HFFc6 (cell line): ENCODE measurements around the gene GAPVD1. TPM values are rescaled to one million over a fixed set of nuclear protein-coding genes. Genes with fewer than 3 reads are reported as not detected.

Experiments
- DNase-seq: peaks from one replicate; pipeline ENCODE4 v3.0.0-alpha.2; 2018
- H3K27ac Mint-ChIP-seq: 2 replicates; pipeline ENCODE4 v1.8.0; 2020; ENCODE audit warnings: mild to moderate bottlenecking, mixed read lengths
- H3K27me3 Mint-ChIP-seq: 2 replicates; pipeline ENCODE4 v1.8.0; 2021; ENCODE audit warnings: mild to moderate bottlenecking, moderate library complexity, mixed read lengths; ENCODE audit not compliant: insufficient read depth
- H3K36me3 Mint-ChIP-seq: 2 replicates; pipeline ENCODE4 v1.8.0; 2021; ENCODE audit warnings: low read depth, mixed read lengths
- H3K4me1 Mint-ChIP-seq: 2 replicates; pipeline ENCODE4 v1.8.0; 2020; ENCODE audit warnings: low read depth, mixed read lengths
- H3K4me3 Mint-ChIP-seq: 2 replicates; pipeline ENCODE4 v1.8.0; 2020; ENCODE audit warnings: mild to moderate bottlenecking, moderate library complexity, mixed read lengths
- H3K9me3 Mint-ChIP-seq: 2 replicates; pipeline ENCODE4 v1.8.0; 2020; ENCODE audit warnings: mild to moderate bottlenecking, mixed read lengths
- total RNA-seq, 6 experiments: library from RNA; stranded (reverse); fragmentation: NEBNext Ultra II Directional; extraction: Animal tissue kit (Norgen Biotek cat#: 25700); gene quantifications; 2 replicates in 1 of 6; 3 replicates in 5 of 6; pipeline ENCODE4 v1.2.3, GENCODE V29; 2021
- TF ChIP-seq, protein P1 (sequence below): fragments of 200-600 bp; sonication (generic); IDR thresholded peaks from 2 replicates; pipeline ENCODE4 v1.5.0; 2021; ENCODE audit warnings: antibody characterized with exemption, mild to moderate bottlenecking

Gene GAPVD1
- total RNA-seq, 6 experiments from 2014 or later, result 27.7 to 37.7 (median 34.5) TPM

DNA sequence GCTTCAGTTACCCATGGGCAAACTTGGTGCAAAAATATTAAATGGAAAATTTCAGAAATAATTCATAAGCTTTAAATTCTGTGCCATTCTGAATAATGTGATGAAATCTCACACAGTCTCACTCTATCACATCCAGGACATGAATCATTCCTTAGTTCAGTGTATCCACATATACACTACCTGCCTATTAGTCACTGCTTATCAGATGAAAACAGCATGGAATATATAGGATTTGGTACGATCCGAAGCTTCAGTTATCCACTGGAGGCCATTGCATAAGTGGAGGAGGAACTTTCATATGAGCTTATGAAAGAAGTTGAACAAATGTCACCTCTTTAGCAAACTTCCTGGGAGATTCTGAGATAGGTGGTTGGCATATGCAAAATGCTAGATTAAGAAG lies 64.2 kb downstream of the GAPVD1 start:
- DNase-seq, result peak; percentile 15
- TF ChIP-seq, protein P1, sequence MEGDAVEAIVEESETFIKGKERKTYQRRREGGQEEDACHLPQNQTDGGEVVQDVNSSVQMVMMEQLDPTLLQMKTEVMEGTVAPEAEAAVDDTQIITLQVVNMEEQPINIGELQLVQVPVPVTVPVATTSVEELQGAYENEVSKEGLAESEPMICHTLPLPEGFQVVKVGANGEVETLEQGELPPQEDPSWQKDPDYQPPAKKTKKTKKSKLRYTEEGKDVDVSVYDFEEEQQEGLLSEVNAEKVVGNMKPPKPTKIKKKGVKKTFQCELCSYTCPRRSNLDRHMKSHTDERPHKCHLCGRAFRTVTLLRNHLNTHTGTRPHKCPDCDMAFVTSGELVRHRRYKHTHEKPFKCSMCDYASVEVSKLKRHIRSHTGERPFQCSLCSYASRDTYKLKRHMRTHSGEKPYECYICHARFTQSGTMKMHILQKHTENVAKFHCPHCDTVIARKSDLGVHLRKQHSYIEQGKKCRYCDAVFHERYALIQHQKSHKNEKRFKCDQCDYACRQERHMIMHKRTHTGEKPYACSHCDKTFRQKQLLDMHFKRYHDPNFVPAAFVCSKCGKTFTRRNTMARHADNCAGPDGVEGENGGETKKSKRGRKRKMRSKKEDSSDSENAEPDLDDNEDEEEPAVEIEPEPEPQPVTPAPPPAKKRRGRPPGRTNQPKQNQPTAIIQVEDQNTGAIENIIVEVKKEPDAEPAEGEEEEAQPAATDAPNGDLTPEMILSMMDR, result no peak
- no peak overlapping the region for H3K27ac Mint-ChIP-seq
- peaks cover 22% of the 10 kb centered on the region for H3K4me1 Mint-ChIP-seq
- no peaks in the 10 kb centered on the region for H3K27me3 Mint-ChIP-seq
- H3K9me3 Mint-ChIP-seq, result no peaks in the 10 kb centered on the region
- H3K4me3 Mint-ChIP-seq, result no peak overlapping the region
- H3K36me3 Mint-ChIP-seq, result peaks cover 27% of the 10 kb centered on the region

DNA sequence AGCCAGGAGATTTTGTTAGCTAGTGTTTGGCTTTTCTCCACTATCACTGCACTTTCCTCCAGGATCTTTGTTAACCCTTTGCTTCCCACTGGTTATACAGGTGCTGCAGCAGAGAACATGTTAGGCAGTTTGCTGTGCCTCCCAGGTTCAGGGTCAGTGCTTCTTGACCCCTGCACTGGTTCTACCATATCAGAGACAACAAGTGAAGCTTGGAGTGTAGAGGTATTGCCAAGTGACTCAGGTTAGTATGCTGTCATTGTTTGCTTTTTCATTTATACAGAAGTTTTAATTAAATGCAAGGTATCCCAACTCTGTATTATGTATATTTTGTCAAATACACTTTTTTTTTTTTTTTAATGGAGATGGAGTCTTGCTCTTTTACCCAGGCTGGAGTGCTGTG lies 68.4 kb downstream of the GAPVD1 start:
- Mint-ChIP-seq H3K4me1 (peaks cover 22% of the 10 kb centered on the region), H3K36me3 (peaks cover 33% of the 10 kb centered on the region), H3K27ac (no peak overlapping the region), H3K9me3 (no peaks in the 10 kb centered on the region), H3K27me3 (no peaks in the 10 kb centered on the region), H3K4me3 (no peak overlapping the region)
- DNase-seq, result no peak
- TF ChIP-seq, protein P1, result no peak

DNA sequence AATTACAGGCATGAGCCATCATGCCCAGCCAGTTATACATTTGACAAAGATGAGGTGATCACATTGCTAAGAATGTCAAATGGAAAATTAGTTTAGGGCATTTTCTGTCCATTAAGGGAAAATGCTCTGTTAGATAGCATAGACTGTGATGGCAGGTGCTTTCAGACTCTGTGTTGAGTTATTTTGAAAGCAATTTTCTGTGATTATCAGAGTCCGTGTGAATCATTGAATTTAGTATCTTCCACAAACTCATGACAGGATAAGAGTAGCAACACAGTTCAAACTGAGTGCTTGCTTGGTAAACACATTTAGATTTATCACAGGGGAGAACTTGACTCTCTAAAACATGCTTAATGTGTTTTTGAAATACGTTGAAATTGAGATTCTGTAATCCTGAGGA lies 69.0 kb downstream of the GAPVD1 start:
- Mint-ChIP-seq H3K36me3 (peaks cover 32% of the 10 kb centered on the region), H3K27ac (no peak overlapping the region), H3K4me3 (no peak overlapping the region)

DNA sequence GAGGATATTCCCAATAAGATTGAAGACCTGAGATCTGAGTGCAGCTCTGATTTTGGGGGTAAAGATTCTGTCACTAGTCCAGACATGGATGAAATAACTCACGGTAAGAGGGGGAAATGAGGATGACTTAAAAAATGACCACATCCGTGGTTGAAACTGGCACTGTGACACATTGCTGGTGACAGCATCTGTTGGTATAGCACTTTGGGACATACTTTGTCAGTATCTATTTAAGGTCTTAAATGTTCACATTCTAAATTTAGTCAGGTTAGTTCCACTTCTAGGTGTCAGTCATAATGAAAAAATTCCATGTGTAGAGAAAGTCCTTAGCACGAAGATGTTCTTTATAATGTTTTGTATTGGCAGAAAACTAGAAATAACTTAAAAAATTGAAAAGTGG lies 70.9 kb downstream of the GAPVD1 start:
- peaks cover 13% of the 10 kb centered on the region for H3K4me1 Mint-ChIP-seq
- peaks cover 22% of the 10 kb centered on the region for H3K36me3 Mint-ChIP-seq
- H3K27ac Mint-ChIP-seq, result no peak overlapping the region
- H3K4me3 Mint-ChIP-seq, result no peak overlapping the region
- TF ChIP-seq, protein P1, result no peak
- no peaks in the 10 kb centered on the region for H3K9me3 Mint-ChIP-seq
- no peak for DNase-seq
- no peaks in the 10 kb centered on the region for H3K27me3 Mint-ChIP-seq

More for the DNA sequence above, 69.0 kb downstream of the GAPVD1 start:
- Mint-ChIP-seq H3K4me1 (peaks cover 19% of the 10 kb centered on the region), H3K27me3 (no peaks in the 10 kb centered on the region), H3K9me3 (no peaks in the 10 kb centered on the region)
- no peak for DNase-seq
- TF ChIP-seq, protein P1, result no peak

DNA sequence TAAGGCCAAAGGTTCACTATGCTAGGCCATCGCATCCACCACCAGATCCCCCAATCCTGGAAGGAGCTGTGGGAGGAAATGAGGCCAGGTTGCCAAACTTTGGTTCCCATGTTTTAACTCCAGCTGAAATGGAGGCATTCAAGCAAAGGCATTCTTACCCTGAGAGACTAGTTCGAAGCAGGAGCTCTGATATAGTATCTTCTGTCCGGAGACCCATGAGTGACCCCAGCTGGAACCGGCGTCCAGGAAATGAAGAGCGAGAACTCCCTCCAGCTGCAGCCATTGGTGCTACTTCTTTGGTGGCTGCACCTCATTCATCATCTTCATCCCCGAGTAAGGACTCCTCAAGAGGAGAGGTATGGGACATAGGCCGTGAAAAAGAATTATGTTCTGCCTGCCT lies 75.6 kb downstream of the GAPVD1 start:
- H3K27me3 Mint-ChIP-seq, result no peaks in the 10 kb centered on the region
- no peak overlapping the region for H3K4me3 Mint-ChIP-seq
- no peak overlapping the region for H3K27ac Mint-ChIP-seq
- peaks cover 23% of the 10 kb centered on the region for H3K36me3 Mint-ChIP-seq
- H3K4me1 Mint-ChIP-seq, result no peaks in the 10 kb centered on the region
- TF ChIP-seq, protein P1, result no peak
- no peaks in the 10 kb centered on the region for H3K9me3 Mint-ChIP-seq
- DNase-seq, result no peak

DNA sequence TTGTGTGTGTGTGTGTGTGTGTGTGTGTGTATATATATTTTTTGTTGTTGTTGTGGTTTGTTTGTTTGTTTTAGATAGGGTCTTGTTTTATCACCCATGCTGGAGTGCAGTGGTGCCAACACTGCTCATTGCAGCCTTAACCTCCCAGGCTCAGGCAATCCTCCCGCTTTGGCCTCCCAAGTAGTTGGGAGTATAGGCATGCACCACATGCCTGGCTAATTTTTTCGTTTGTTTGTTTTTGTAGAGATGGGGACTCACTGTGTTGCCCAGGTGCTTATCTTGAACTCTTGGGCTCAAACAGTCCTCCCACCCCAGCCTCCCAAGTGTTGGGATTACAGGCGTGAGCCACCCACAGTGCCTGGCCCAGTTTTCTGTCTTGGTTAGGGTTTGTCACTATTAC lies 77.3 kb downstream of the GAPVD1 start:
- no peak overlapping the region for H3K4me3 Mint-ChIP-seq
- H3K36me3 Mint-ChIP-seq, result peaks cover 26% of the 10 kb centered on the region
- H3K4me1 Mint-ChIP-seq, result peaks cover 13% of the 10 kb centered on the region
- H3K9me3 Mint-ChIP-seq, result no peaks in the 10 kb centered on the region
- TF ChIP-seq, protein P1, result no peak
- H3K27me3 Mint-ChIP-seq, result no peaks in the 10 kb centered on the region
- no peak for DNase-seq
- H3K27ac Mint-ChIP-seq, result no peak overlapping the region
